SK-N-SH treated with all-trans-retinoic acid at 6 μM for 48 hours (cell line): ENCODE results near the gene ADAT3.

Experiments used
- ATAC-seq: fragments of 200-7000 bp; cut with Tn5 transposase; 3 replicates; pipeline ENCODE4 v1.9.1; 2020; ENCODE audit warnings: mild to moderate bottlenecking, moderate library complexity
- CREB5 ChIP-seq: fragments of 250-450 bp; sonication (Bioruptor Pico); IDR thresholded peaks from 2 replicates; pipeline ENCODE4 v1.5.1; 2020; ENCODE audit warnings: low read depth, mild to moderate bottlenecking, moderate library complexity
- CSDC2 ChIP-seq: fragments of 250-450 bp; sonication (Bioruptor Pico); IDR thresholded peaks from 2 replicates; pipeline ENCODE4 v1.5.0; 2020; ENCODE audit warnings: mild to moderate bottlenecking, moderate library complexity
- CSRNP3 ChIP-seq: fragments of 250-450 bp; sonication (Bioruptor Pico); IDR thresholded peaks from 2 replicates; pipeline ENCODE4 v1.5.1; 2021; ENCODE audit warnings: mild to moderate bottlenecking, moderate library complexity
- ESRRG ChIP-seq: fragments of 250-450 bp; sonication (Bioruptor Pico); IDR thresholded peaks from 2 replicates; pipeline ENCODE4 v1.6.1; 2021; ENCODE audit warnings: mild to moderate bottlenecking
- GLIS3 ChIP-seq: fragments of 250-450 bp; sonication (Bioruptor Pico); IDR thresholded peaks from 2 replicates; pipeline ENCODE4 v1.5.0; 2020; ENCODE audit warnings: mild to moderate bottlenecking, moderate library complexity
- ISL1 ChIP-seq: fragments of 250-450 bp; sonication (Bioruptor Pico); IDR thresholded peaks from 2 replicates; pipeline ENCODE4 v2.1.2; 2022; ENCODE audit warnings: mild to moderate bottlenecking, moderate library complexity
- OSR1 ChIP-seq: fragments of 250-450 bp; sonication (Bioruptor Pico); IDR thresholded peaks from 2 replicates; pipeline ENCODE4 v1.8.0; 2022; ENCODE audit warnings: moderate library complexity, mild to moderate bottlenecking, inconsistent platforms
- PATZ1 ChIP-seq: fragments of 250-450 bp; sonication (Bioruptor Pico); IDR thresholded peaks from 2 replicates; pipeline ENCODE4 v1.8.0; 2020; ENCODE audit warnings: mild to moderate bottlenecking, moderate library complexity, borderline replicate concordance
- POU6F1 ChIP-seq: fragments of 250-450 bp; sonication (Bioruptor Pico); IDR thresholded peaks from 2 replicates; pipeline ENCODE4 v1.8.0; 2021; ENCODE audit warnings: low read depth, mild to moderate bottlenecking, moderate library complexity, borderline replicate concordance
- PPARA ChIP-seq: fragments of 250-450 bp; sonication (Bioruptor Pico); IDR thresholded peaks from 2 replicates; pipeline ENCODE4 v1.5.0; 2020; ENCODE audit warnings: mild to moderate bottlenecking, borderline replicate concordance
- SNAI2 ChIP-seq: fragments of 250-450 bp; sonication (Bioruptor Pico); IDR thresholded peaks from 2 replicates; pipeline ENCODE4 v1.5.0; 2020; ENCODE audit warnings: mild to moderate bottlenecking, moderate library complexity
- TCF4 ChIP-seq: fragments of 250-450 bp; sonication (Bioruptor Pico); IDR thresholded peaks from 2 replicates; pipeline ENCODE4 v1.8.0; 2021; ENCODE audit warnings: mild to moderate bottlenecking, moderate library complexity, borderline replicate concordance
- TOX ChIP-seq: fragments of 250-450 bp; sonication (Bioruptor Pico); IDR thresholded peaks from 2 replicates; pipeline ENCODE4 v1.8.0; 2021; ENCODE audit warnings: mild to moderate bottlenecking, moderate library complexity, borderline replicate concordance
- TSHZ2 ChIP-seq: fragments of 250-450 bp; sonication (Bioruptor Pico); IDR thresholded peaks from 2 replicates; pipeline ENCODE4 v1.5.0; 2020; ENCODE audit warnings: mild to moderate bottlenecking, moderate library complexity
- ZC3H10 ChIP-seq: fragments of 250-450 bp; sonication (Bioruptor Pico); IDR thresholded peaks from 2 replicates; pipeline ENCODE4 v1.5.1; 2021; ENCODE audit warnings: mild to moderate bottlenecking, moderate library complexity
- ZFP3 ChIP-seq: fragments of 250-450 bp; sonication (Bioruptor Pico); IDR thresholded peaks from 2 replicates; pipeline ENCODE4 v1.5.0; 2020; ENCODE audit warnings: mild to moderate bottlenecking, moderate library complexity
- ZNF565 ChIP-seq: fragments of 450-650 bp; formaldehyde crosslinking; conservative IDR thresholded peaks from 2 replicates; pipeline ENCODE4 v1.5.0; 2020; ENCODE audit warnings: low read depth, mild to moderate bottlenecking, moderate library complexity
- ZNF70 ChIP-seq: fragments of 450-650 bp; formaldehyde crosslinking; IDR thresholded peaks from 2 replicates; pipeline ENCODE4 v1.5.0; 2020; ENCODE audit warnings: mild to moderate bottlenecking, moderate library complexity
- ZNF8 ChIP-seq: fragments of 450-650 bp; formaldehyde crosslinking; IDR thresholded peaks from 2 replicates; pipeline ENCODE4 v1.5.0; 2020; ENCODE audit warnings: mild to moderate bottlenecking, moderate library complexity

The ADAT3 gene

GRCh38 chr19:1956122-1956494 is 50.9 kb downstream of the ADAT3 start:
- no peak for ATAC-seq
- TF ChIP-seq TSHZ2 (CRISPR knock-in tag) (no peak), SNAI2 (CRISPR knock-in tag) (no peak)

GRCh38 chr19:1956868-1957492 is 51.8 kb downstream of the ADAT3 start:
- TF ChIP-seq CSRNP3 (CRISPR knock-in tag): no peak
- no peak for TF ChIP-seq POU6F1 (CRISPR knock-in tag)
- TF ChIP-seq PPARA (CRISPR knock-in tag): no peak
- no peak for TF ChIP-seq PATZ1 (CRISPR knock-in tag)
- TF ChIP-seq TOX (CRISPR knock-in tag): no peak
- TF ChIP-seq TCF4 (CRISPR knock-in tag): no peak
- TF ChIP-seq ZNF565: no peak
- TF ChIP-seq, all 23 proteins: peak for 0
- ATAC-seq: no peak

GRCh38 chr19:1957562-1958248 is 52.5 kb downstream of the ADAT3 start:
- TF ChIP-seq ZFP3 (CRISPR knock-in tag): no peak
- no peak for TF ChIP-seq ZNF8 (CRISPR knock-in tag)
- no peak for TF ChIP-seq CSRNP3 (CRISPR knock-in tag)
- TF ChIP-seq GLIS3: no peak
- TF ChIP-seq ISL1 (CRISPR knock-in tag): no peak
- TF ChIP-seq ZNF565: no peak
- no peak for TF ChIP-seq SNAI2 (CRISPR knock-in tag)
- no peak for TF ChIP-seq ZNF70 (CRISPR knock-in tag)
- TF ChIP-seq ESRRG (CRISPR knock-in tag): no peak
- TF ChIP-seq CSDC2 (CRISPR knock-in tag): no peak
- no peak for TF ChIP-seq TOX (CRISPR knock-in tag)
- TF ChIP-seq ZC3H10 (CRISPR knock-in tag): no peak
- no peak for TF ChIP-seq TSHZ2 (CRISPR knock-in tag)
- TF ChIP-seq OSR1 (CRISPR knock-in tag): no peak
- TF ChIP-seq CREB5 (CRISPR knock-in tag): no peak
- no peak for ATAC-seq
